HCT116 (cell line): ENCODE measurements around the gene SHTN1. TPM values are rescaled to one million over a fixed set of nuclear protein-coding genes. Genes with fewer than 3 reads are reported as not detected.

Experiments used
- ATAC-seq: fragments of 200-7000 bp; cut with Tn5 transposase; 2 replicates; pipeline ENCODE4 v1.9.1; 2020; ENCODE audit warnings: mild to moderate bottlenecking, moderate library complexity
- BruUV-seq: library from RNA; stranded (reverse); fragments of 400-500 nt; replicated peaks from 2 replicates; lab custom pipeline; 2021; lab: Mats Ljungman, UMichigan
- CTCF ChIA-PET: fragments of 300-600 bp; sonication (Branson Sonifier 250); formaldehyde crosslinking; loops from one replicate; lab custom pipeline; 2021; ENCODE audit warnings: antibody characterized with exemption; lab: Charles Lee
- POLR2A ChIA-PET: fragments of 300-600, 350-600 bp; sonication (Branson Sonifier 250); formaldehyde crosslinking; loops from one replicate; lab custom pipeline; 2021; ENCODE audit warnings: antibody characterized with exemption; lab: Charles Lee
- RAD21 ChIA-PET, 2 experiments: fragments of 300-600 bp; sonication (Branson Sonifier 250); formaldehyde crosslinking; loops; one replicate each; lab custom pipeline; 2023; ENCODE audit warnings: low total read pairs in 2 of 2; ENCODE audit not compliant: uncharacterized antibody in 2 of 2, unreplicated experiment in 2 of 2, low non-redundant PET in 1 of 2; lab: Charles Lee
- DNase-seq: peaks from one replicate; pipeline ENCODE4 v3.0.0-alpha.2; 2010; ENCODE audit warnings: low read depth, low spot score
- H2AFZ ChIP-seq: fragments of 200-600 bp; shearing (Covaris generic), sonication (generic); 2 replicates; pipeline ENCODE4 v1.6.1; 2017; ENCODE audit warnings: low read depth, mixed run types, mixed read lengths, antibody characterized with exemption, low read length; ENCODE audit not compliant: poor library complexity, severe bottlenecking
- H3K27ac ChIP-seq: 2 replicates; pipeline ENCODE4 v1.5.1; 2012; ENCODE audit warnings: low read depth, low read length
- H3K27me3 ChIP-seq: fragments of 200-600 bp; sonication (generic); 2 replicates; pipeline ENCODE4 v1.6.1; 2016; ENCODE audit warnings: mixed run types, low read length, mixed read lengths; ENCODE audit not compliant: insufficient read depth
- H3K36me3 ChIP-seq, 2 experiments: fragments of 200-500 bp in 1 of 2; fragments of 200-600 bp in 1 of 2; sonication (Bioruptor generic) in 1 of 2; sonication (generic) in 1 of 2; 2 replicates each; pipeline versions ENCODE4 v1.5.1 to v1.6.1; 2014 to 2016; ENCODE audit warnings: low read length in 2 of 2, inconsistent platforms in 1 of 2, mixed read lengths in 1 of 2, mixed run types in 1 of 2; ENCODE audit not compliant: insufficient read depth in 2 of 2, control insufficient read depth in 1 of 2
- H3K4me1 ChIP-seq, 2 experiments: fragments of 200-600 bp in 1 of 2; sonication (generic) in 1 of 2; 2 replicates each; pipeline versions ENCODE4 v1.5.1 to v1.6.1; 2012 to 2017; ENCODE audit warnings: low read length in 2 of 2, inconsistent platforms in 1 of 2, mild to moderate bottlenecking in 1 of 2, mixed read lengths in 1 of 2, mixed run types in 1 of 2, moderate library complexity in 1 of 2; ENCODE audit not compliant: insufficient read depth in 2 of 2, control insufficient read depth in 1 of 2
- H3K4me2 ChIP-seq: fragments of 200-600 bp; sonication (generic); 2 replicates; pipeline ENCODE4 v1.6.1; 2017; ENCODE audit warnings: mixed run types, low read length, mixed read lengths
- H3K4me3 ChIP-seq, 2 experiments: fragments of 200-600 bp in 1 of 2; sonication (generic) in 1 of 2; replicated peaks in 1 of 2; 2 replicates each; pipeline ENCODE4 v1.5.1; 2011 to 2016; ENCODE audit warnings: low read length in 2 of 2, control low read depth in 1 of 2, low read depth in 1 of 2, mild to moderate bottlenecking in 1 of 2, mixed read lengths in 1 of 2, mixed run types in 1 of 2
- H3K79me2 ChIP-seq: fragments of 200-600 bp; sonication (generic); 2 replicates; pipeline ENCODE4 v1.6.1; 2017; ENCODE audit warnings: mild to moderate bottlenecking, mixed run types, low read length, moderate library complexity, mixed read lengths; ENCODE audit not compliant: insufficient read depth
- H3K9ac ChIP-seq: fragments of 200-600 bp; sonication (generic); 2 replicates; pipeline ENCODE4 v1.6.1; 2016; ENCODE audit warnings: low read length, mixed read lengths
- H3K9me2 ChIP-seq: fragments of 200-600 bp; sonication (generic), shearing (Covaris generic); 2 replicates; pipeline ENCODE4 v1.6.1; 2017; ENCODE audit warnings: mixed run types, mild to moderate bottlenecking, moderate library complexity; ENCODE audit not compliant: insufficient read depth
- H3K9me3 ChIP-seq, 2 experiments: fragments of 200-500 bp in 1 of 2; fragments of 200-600 bp in 1 of 2; sonication (Bioruptor generic) in 1 of 2; sonication (generic) in 1 of 2; 2 replicates each; pipeline ENCODE4 v1.6.1; 2014 to 2017; ENCODE audit warnings: low read length in 2 of 2, mixed read lengths in 2 of 2, inconsistent platforms in 1 of 2, low read depth in 1 of 2, mild to moderate bottlenecking in 1 of 2, mixed run types in 1 of 2, moderate library complexity in 1 of 2; ENCODE audit not compliant: control insufficient read depth in 1 of 2, insufficient read depth in 1 of 2
- H4K20me1 ChIP-seq: fragments of 200-600 bp; sonication (generic), shearing (Covaris generic); 2 replicates; pipeline ENCODE4 v1.6.1; 2017; ENCODE audit warnings: mixed run types, mild to moderate bottlenecking, moderate library complexity; ENCODE audit not compliant: insufficient read depth
- CTCF ChIP-seq, 3 experiments: fragments of 200-600 bp in 1 of 3; sonication (generic) in 1 of 3; IDR thresholded peaks in 2 of 3; conservative IDR thresholded peaks in 1 of 3; 2 replicates each; pipeline ENCODE4 v1.5.1; 2012 to 2017; ENCODE audit warnings: low read depth in 2 of 3, low read length in 2 of 3, antibody characterized with exemption in 1 of 3, borderline replicate concordance in 1 of 3, control low read depth in 1 of 3, mild to moderate bottlenecking in 1 of 3, mixed read lengths in 1 of 3, mixed run types in 1 of 3, moderate library complexity in 1 of 3; ENCODE audit not compliant: insufficient read depth in 1 of 3
- EGR1 ChIP-seq: IDR thresholded peaks from 2 replicates; pipeline ENCODE4 v1.6.1; 2012; ENCODE audit warnings: low read depth
- MAX ChIP-seq: IDR thresholded peaks from 2 replicates; pipeline ENCODE4 v1.6.1; 2012
- SIN3A ChIP-seq: IDR thresholded peaks from 2 replicates; pipeline ENCODE4 v1.6.1; 2012; ENCODE audit warnings: low read depth
- ZBTB33 ChIP-seq: IDR thresholded peaks from 2 replicates; pipeline ENCODE4 v1.6.1; 2011; ENCODE audit warnings: mild to moderate bottlenecking, low read length, moderate library complexity; ENCODE audit not compliant: insufficient replicate concordance; ENCODE audit errors: extremely low read depth
- intact Hi-C: fragments of 100-400 bp; cut with micrococcal nuclease; formaldehyde crosslinking; loops from 2 replicates; pipeline ENCODE4 v1.10.0; 2022
- total RNA-seq: library from RNA; stranded (reverse); gene quantifications from one replicate; pipeline ENCODE4 v1.2.1, GENCODE V29; 2021; ENCODE audit not compliant: unreplicated experiment

Gene SHTN1
- total RNA-seq, 1 experiment from 2014 or later, result 64.0 TPM

- TF ChIP-seq MAX (peak; percentile 49; the same call in 1 of the 2 replicates), SIN3A (peak; percentile 45; the same call in 1 of the 2 replicates), EGR1 (no peak)
These were observed 2.1 kb upstream of the SHTN1 start (continued) for GRCh38 chr10:117007080-117007479.

GRCh38 chr10:117005527-117006055 is 604 bp upstream of the SHTN1 start:
- Histone ChIP-seq H3K27me3 (no peaks in the 10 kb centered on the region), H3K9ac (peak overlapping the region; percentile 93)
- peak; percentile 54 for DNase-seq
- TF ChIP-seq ZBTB33 (no peak), CTCF (IDR thresholded peaks at IDR 0.05 in 2 of 3, conservative IDR thresholded peaks at IDR 0.05 in 1 of 3; ENCODE audit: borderline replicate concordance in 1 of 3, insufficient read depth in 1 of 3, low read depth in 2 of 3, low read length in 2 of 3) (peak in 2 of 3 experiments; percentile 24; a peak in 2 of 6 replicates), SIN3A (no peak), MAX (peak; percentile 61)
- TF ChIP-seq, all 23 proteins: peak for 2
- intact Hi-C loops, result loop anchor here (1.0 to 5.0 kb wide), 3 partner anchors 58 to 162 kb away; no protein-coding TSS in a partner anchor
- H3K4me1 ChIP-seq, result peaks cover 25 to 36% of the 10 kb centered on the region in 2 experiments
- H4K20me1 ChIP-seq, result no peaks in the 10 kb centered on the region
- peaks cover 41% of the 10 kb centered on the region for H3K79me2 ChIP-seq
- H3K4me3 ChIP-seq, result peak overlapping the region; percentile 85 to 89
- ChIA-PET CTCF (interaction anchor here (0.7 to 2.1 kb wide), 5 partner anchors 56 to 209 kb away, joined by 4 to 8 read pairs (median 5); no protein-coding TSS in a partner anchor), RAD21 (interaction anchor here in 1 of 2 experiments (0.7 kb wide), 1 partner anchor 130 kb away, joined by 3 read pairs; no protein-coding TSS in a partner anchor), POLR2A (interaction anchor here (0.9 to 1.7 kb wide), 4 partner anchors 18 to 180 kb away, joined by 3 to 4 read pairs (median 4); no protein-coding TSS in a partner anchor)
- H3K36me3 ChIP-seq, result peaks cover 0 to 9% of the 10 kb centered on the region in 2 experiments; a peak in 1 of 4 replicates
- peak overlapping the region; percentile 95 for H3K4me2 ChIP-seq
- ATAC-seq, result peak; percentile 55
- TSS peak; percentile 71 for BruUV-seq
- H3K27ac ChIP-seq, result peak overlapping the region; percentile 92
- H3K9me2 ChIP-seq, result no peaks in the 10 kb centered on the region
- H2AFZ ChIP-seq, result peak overlapping the region; percentile 37
- H3K9me3 ChIP-seq, result no peaks in the 10 kb centered on the region
